Ishikawa (cell line): ENCODE measurements around the gene ING5.

ENCODE experiments used
- CEBPB ChIP-seq: IDR thresholded peaks from 2 replicates; pipeline ENCODE4 v1.6.1; 2012
- CREB1 ChIP-seq: IDR thresholded peaks from 2 replicates; pipeline ENCODE4 v1.6.1; 2012; ENCODE audit warnings: low read depth
- EP300 ChIP-seq: IDR thresholded peaks from 2 replicates; pipeline ENCODE4 v1.6.1; 2012; ENCODE audit warnings: borderline replicate concordance
- RAD21 ChIP-seq: IDR thresholded peaks from 2 replicates; pipeline ENCODE4 v1.6.1; 2012; ENCODE audit warnings: low read depth
- REST ChIP-seq: IDR thresholded peaks from 2 replicates; pipeline ENCODE4 v1.6.1; 2012; ENCODE audit warnings: low read depth, mild to moderate bottlenecking
- TEAD4 ChIP-seq: IDR thresholded peaks from 2 replicates; pipeline ENCODE4 v1.6.1; 2012
- YY1 ChIP-seq: IDR thresholded peaks from 2 replicates; pipeline ENCODE4 v1.6.1; 2012; ENCODE audit warnings: low read depth

GRCh38 chr2:241671457-241672240, 30.2 kb upstream of the ING5 start:
- TF ChIP-seq RAD21, result no peak
- no peak for TF ChIP-seq REST
- TF ChIP-seq TEAD4, result no peak
- no peak for TF ChIP-seq CEBPB
- TF ChIP-seq CREB1, result no peak
- no peak for TF ChIP-seq YY1
- no peak for TF ChIP-seq EP300
